Gastrocnemius medialis (tissue), 4 donors: ENCODE measurements around the gene TFCP2. TPM values are rescaled to one million over a fixed set of nuclear protein-coding genes. Genes with fewer than 3 reads are reported as not detected.

Source experiments
- ATAC-seq, 2 donors: fragments of 150-250 bp; one replicate each; pipeline ENCODE4 v1.9.1; 2016
- DNase-seq, 2 donors: peaks; one replicate each; pipeline ENCODE4 v3.0.0-alpha.2; 2019
- H3K27ac ChIP-seq, 4 donors: fragments of 200-600 bp; sonication (generic); 1 replicate in 1 of 4; 2 replicates in 3 of 4; pipeline ENCODE4 v1.5.1; 2016 to 2018; ENCODE audit warnings: mild to moderate bottlenecking in 2 of 4, moderate library complexity in 1 of 4
- H3K27me3 ChIP-seq, 3 donors: fragments of 200-600 bp; sonication (generic) in 2 of 3; 1 replicate in 1 of 3; 2 replicates in 2 of 3; pipeline versions ENCODE4 v1.5.1 to v1.6.0; 2016 to 2019; ENCODE audit warnings: mild to moderate bottlenecking in 1 of 3, moderate library complexity in 1 of 3
- H3K36me3 ChIP-seq, 2 donors: fragments of 200-600 bp; sonication (generic) in 1 of 2; one replicate each; pipeline ENCODE4 v1.5.1; 2017 to 2018
- H3K4me1 ChIP-seq, 2 donors: fragments of 200-600 bp; sonication (generic) in 1 of 2; one replicate each; pipeline ENCODE4 v1.5.1; 2016 to 2017; ENCODE audit warnings: mild to moderate bottlenecking in 2 of 2
- H3K4me3 ChIP-seq, 4 donors: fragments of 200-600 bp; sonication (generic) in 3 of 4; 1 replicate in 1 of 4; 2 replicates in 3 of 4; pipeline ENCODE4 v1.5.1; 2016 to 2019; ENCODE audit warnings: mild to moderate bottlenecking in 2 of 4
- H3K9me3 ChIP-seq, 3 donors: fragments of 200-600 bp; sonication (generic) in 2 of 3; 1 replicate in 1 of 3; 2 replicates in 2 of 3; pipeline ENCODE4 v1.5.1; 2016 to 2019
- CTCF ChIP-seq, 5 experiments: fragments of 450-650 bp in 3 of 5; fragments of 200-600 bp in 2 of 5; sonication (generic) in 2 of 5; IDR thresholded peaks in 4 of 5; conservative IDR thresholded peaks in 1 of 5; 1 replicate in 4 of 5; 2 replicates in 1 of 5; pipeline ENCODE4 v1.5.1; 2016 to 2019; ENCODE audit warnings: antibody characterized with exemption in 5 of 5, mild to moderate bottlenecking in 3 of 5, moderate library complexity in 3 of 5
- POLR2A ChIP-seq, 2 donors: fragments of 450-650 bp; IDR thresholded peaks; one replicate each; pipeline ENCODE4 v1.6.1; 2017; ENCODE audit warnings: antibody characterized with exemption in 2 of 2, mild to moderate bottlenecking in 2 of 2, moderate library complexity in 2 of 2
- in situ Hi-C, 4 donors: fragments of 200-750 bp; cut with MboI; loops; one replicate each; pipeline versions ENCODE4 v1.15.0 to v1.8.0; 2017; ENCODE audit warnings: low sequenced_read_pairs in 4 of 4
- intact Hi-C: fragments of 100-400 bp; cut with DNase I; formaldehyde crosslinking; loops from one replicate; pipeline ENCODE4 v1.15.1; 2023; ENCODE audit warnings: low total_unique reads
- total RNA-seq, 4 donors: library from RNA; depleted of rRNA; stranded (reverse); fragments of >200 nt; gene quantifications; one replicate each; pipeline versions ENCODE4 v1.1.0 to v1.2.3, GENCODE V29; 2016

The TFCP2 gene
- total RNA-seq, 4 donors from 2014 or later: 8.9 to 14.2 (median 10.8) TPM

GRCh38 chr12:51188359-51189051, 15.6 kb upstream of the TFCP2 start:
- intact Hi-C loops (no loop called here), in situ Hi-C loops (no loop called here)
- TF ChIP-seq POLR2A (IDR thresholded peaks at IDR 0.05) (no peak), CTCF (IDR thresholded peaks at IDR 0.05 in 4 of 5, conservative IDR thresholded peaks at IDR 0.05 in 1 of 5) (no peak)
- Histone ChIP-seq H3K4me3 (no peak overlapping the region), H3K9me3 (no peaks in the 10 kb centered on the region), H3K36me3 (peaks cover 0 to 27% of the 10 kb centered on the region in 2 donors), H3K27me3 (no peaks in the 10 kb centered on the region), H3K4me1 (peaks cover 18 to 34% of the 10 kb centered on the region in 2 donors), H3K27ac (peak overlapping the region; percentile 63 to 80 (median 66))
- DNase-seq (peak; percentile 38 to 62), ATAC-seq (peak in 1 of 2 donors; percentile 40)

GRCh38 chr12:51187370-51187987, 14.5 kb upstream of the TFCP2 start:
- intact Hi-C loops: no loop called here

DNA sequence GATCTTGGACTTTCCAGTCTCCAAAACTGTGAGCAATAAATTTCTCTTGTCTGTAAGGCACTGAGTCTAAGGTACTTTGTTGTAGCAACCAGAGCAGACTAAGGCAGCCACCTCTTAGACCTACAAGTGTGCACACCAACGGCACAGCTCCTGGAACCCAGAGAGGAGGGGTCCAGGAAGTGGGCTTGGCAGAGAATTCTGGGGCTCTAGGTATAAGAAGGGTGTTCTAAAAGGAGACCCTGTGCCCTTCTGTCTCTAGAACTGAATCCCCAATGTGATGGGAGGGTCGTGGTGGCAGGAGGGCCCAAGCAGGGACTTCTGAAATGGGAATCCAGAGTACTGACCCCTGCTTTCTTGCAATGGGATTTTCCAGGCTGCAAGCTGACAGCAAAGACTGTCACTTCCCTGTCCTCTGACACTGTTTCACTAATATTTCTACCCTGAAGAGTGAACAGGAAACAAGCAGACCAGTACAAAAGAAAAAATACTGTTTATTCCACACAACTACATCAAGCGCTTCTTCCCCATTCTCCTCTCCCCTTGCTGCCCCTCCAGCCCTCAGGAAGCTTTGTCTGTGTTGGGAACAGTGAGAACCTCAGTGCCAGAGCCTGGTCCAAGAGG, 13.6 kb upstream of the TFCP2 start:
- DNase-seq: no peak
- Histone ChIP-seq H3K36me3 (peaks cover 0 to 22% of the 10 kb centered on the region in 2 donors), H3K4me1 (peaks cover 18 to 38% of the 10 kb centered on the region in 2 donors), H3K27me3 (no peaks in the 10 kb centered on the region), H3K4me3 (no peak overlapping the region), H3K27ac (peak overlapping the region; percentile 63 to 80 (median 66)), H3K9me3 (no peaks in the 10 kb centered on the region)
- intact Hi-C loops (no loop called here), in situ Hi-C loops (no loop called here)
- no peak for TF ChIP-seq CTCF (IDR thresholded peaks at IDR 0.05 in 4 of 5, conservative IDR thresholded peaks at IDR 0.05 in 1 of 5)
- ATAC-seq: no peak

More at GRCh38 chr12:51187370-51187987, 14.5 kb upstream of the TFCP2 start:
- no peaks in the 10 kb centered on the region for H3K27me3 ChIP-seq
- H3K4me3 ChIP-seq: no peak overlapping the region
- ATAC-seq: peak; percentile 68 to 77
- H3K36me3 ChIP-seq: peaks cover 0 to 27% of the 10 kb centered on the region in 2 donors
- DNase-seq: peak; percentile 59 to 71
- H3K27ac ChIP-seq: peak overlapping the region; percentile 63 to 80 (median 66)
- TF ChIP-seq CTCF (IDR thresholded peaks at IDR 0.05 in 4 of 5, conservative IDR thresholded peaks at IDR 0.05 in 1 of 5) (no peak), POLR2A (IDR thresholded peaks at IDR 0.05) (no peak)
- H3K9me3 ChIP-seq: no peaks in the 10 kb centered on the region
- H3K4me1 ChIP-seq: peaks cover 18 to 38% of the 10 kb centered on the region in 2 donors
- in situ Hi-C loops: no loop called here

DNA sequence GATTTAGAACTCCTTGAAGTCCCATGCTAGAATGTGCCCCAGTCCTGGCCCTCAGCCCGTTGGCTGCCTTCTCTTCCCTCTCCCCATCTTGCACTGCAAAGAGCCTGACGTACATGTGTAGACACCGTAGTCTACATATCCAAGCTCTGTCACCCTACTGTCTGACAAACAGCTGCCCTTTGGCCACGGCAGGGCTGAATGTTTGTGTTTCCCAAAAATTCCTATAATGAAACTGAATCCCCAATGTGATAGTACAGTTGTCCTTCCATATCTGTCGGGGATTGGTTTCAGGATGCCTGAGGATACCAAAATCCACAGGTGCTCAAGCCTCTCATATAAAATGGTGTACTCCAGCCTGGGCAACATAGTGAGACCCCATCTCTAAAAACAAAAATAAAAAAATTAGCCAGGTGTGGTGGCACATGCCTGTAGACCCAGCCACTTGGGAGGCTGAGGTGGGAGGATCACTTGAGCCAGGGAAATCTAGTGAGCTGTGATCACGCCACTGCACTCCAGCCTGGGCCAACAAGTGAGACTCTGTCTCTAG, 12.3 kb upstream of the TFCP2 start:
- DNase-seq (no peak), ATAC-seq (no peak)
- no peaks in the 10 kb centered on the region for H3K27me3 ChIP-seq
- in situ Hi-C loops: no loop called here
- intact Hi-C loops: no loop called here
- H3K27ac ChIP-seq: peak overlapping the region in 1 of 4 donors; percentile 76
- TF ChIP-seq POLR2A (IDR thresholded peaks at IDR 0.05): no peak
- no peak for TF ChIP-seq CTCF (IDR thresholded peaks at IDR 0.05 in 4 of 5, conservative IDR thresholded peaks at IDR 0.05 in 1 of 5)
- H3K4me1 ChIP-seq: peaks cover 18 to 38% of the 10 kb centered on the region in 2 donors
- H3K9me3 ChIP-seq: no peaks in the 10 kb centered on the region
- H3K4me3 ChIP-seq: no peak overlapping the region
- peaks cover 0 to 9% of the 10 kb centered on the region in 2 donors for H3K36me3 ChIP-seq
